ENCODE results near the gene MAN1C1.

The MAN1C1 gene

DNA sequence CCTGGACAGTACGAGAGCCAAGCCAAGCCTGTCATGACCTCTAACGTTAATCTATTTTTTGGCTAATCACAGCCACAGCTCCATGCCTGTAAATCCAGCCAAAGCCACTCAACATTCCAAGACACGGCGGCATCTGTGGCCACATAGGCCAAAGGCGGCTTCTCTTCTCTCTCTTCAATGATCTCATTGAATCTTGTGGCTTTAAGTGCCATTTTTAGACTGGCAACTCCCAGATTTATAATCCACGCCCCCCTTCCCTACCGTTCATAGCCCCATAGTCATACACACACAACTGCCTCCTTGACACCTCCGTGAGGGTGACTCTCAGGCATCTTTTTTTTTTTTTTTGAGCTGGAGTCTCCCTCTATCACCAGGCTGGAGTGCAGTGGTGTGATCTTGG lies 177.7 kb downstream of the MAN1C1 start:
- no peak overlapping the region for H3K27ac ChIP-seq (ENCODE audit: low read depth, low read length)

GRCh38 chr1:25795211-25795610 lies 178.6 kb downstream of the MAN1C1 start:
- Histone ChIP-seq H2AFZ (ENCODE audit: low read depth, low read length, severe bottlenecking) (no peak overlapping the region), H3K27me3 (ENCODE audit: low read length) (no peaks in the 10 kb centered on the region), H4K20me1 (ENCODE audit: low read depth, low read length) (no peaks in the 10 kb centered on the region), H3K9me2 (replicated peaks; ENCODE audit: insufficient read depth, low read length) (no peaks in the 10 kb centered on the region), H3F3A (ENCODE audit: insufficient read depth) (no peaks in the 10 kb centered on the region), H3K27ac (ENCODE audit: low read depth, low read length) (no peak overlapping the region), H3K4me3 (ENCODE audit: insufficient read depth, low read length, poor library complexity, severe bottlenecking) (no peak overlapping the region), H3K79me2 (ENCODE audit: insufficient read depth, low read length) (no peaks in the 10 kb centered on the region), H3K9ac (ENCODE audit: low read length) (no peak overlapping the region), H3K9me3 (ENCODE audit: insufficient read depth, low read length) (no peaks in the 10 kb centered on the region), H3K4me2 (ENCODE audit: low read depth, low read length, poor library complexity, severe bottlenecking) (no peak overlapping the region), H3K36me3 (ENCODE audit: low read length) (no peaks in the 10 kb centered on the region)
- TF ChIP-seq, protein P1, sequence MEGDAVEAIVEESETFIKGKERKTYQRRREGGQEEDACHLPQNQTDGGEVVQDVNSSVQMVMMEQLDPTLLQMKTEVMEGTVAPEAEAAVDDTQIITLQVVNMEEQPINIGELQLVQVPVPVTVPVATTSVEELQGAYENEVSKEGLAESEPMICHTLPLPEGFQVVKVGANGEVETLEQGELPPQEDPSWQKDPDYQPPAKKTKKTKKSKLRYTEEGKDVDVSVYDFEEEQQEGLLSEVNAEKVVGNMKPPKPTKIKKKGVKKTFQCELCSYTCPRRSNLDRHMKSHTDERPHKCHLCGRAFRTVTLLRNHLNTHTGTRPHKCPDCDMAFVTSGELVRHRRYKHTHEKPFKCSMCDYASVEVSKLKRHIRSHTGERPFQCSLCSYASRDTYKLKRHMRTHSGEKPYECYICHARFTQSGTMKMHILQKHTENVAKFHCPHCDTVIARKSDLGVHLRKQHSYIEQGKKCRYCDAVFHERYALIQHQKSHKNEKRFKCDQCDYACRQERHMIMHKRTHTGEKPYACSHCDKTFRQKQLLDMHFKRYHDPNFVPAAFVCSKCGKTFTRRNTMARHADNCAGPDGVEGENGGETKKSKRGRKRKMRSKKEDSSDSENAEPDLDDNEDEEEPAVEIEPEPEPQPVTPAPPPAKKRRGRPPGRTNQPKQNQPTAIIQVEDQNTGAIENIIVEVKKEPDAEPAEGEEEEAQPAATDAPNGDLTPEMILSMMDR (IDR thresholded peaks at IDR 0.05; ENCODE audit: insufficient read depth, low read length, poor library complexity, severe bottlenecking), result no peak
- TF ChIP-seq EZH2phosphoT487 (conservative IDR thresholded peaks at IDR 0.05; ENCODE audit: low read length), result no peak

More for the DNA sequence above, 177.7 kb downstream of the MAN1C1 start:
- Histone ChIP-seq H3K9me2 (replicated peaks; ENCODE audit: insufficient read depth, low read length) (no peaks in the 10 kb centered on the region), H3K4me3 (ENCODE audit: insufficient read depth, low read length, poor library complexity, severe bottlenecking) (no peak overlapping the region), H3K27me3 (ENCODE audit: low read length) (no peaks in the 10 kb centered on the region), H4K20me1 (ENCODE audit: low read depth, low read length) (no peaks in the 10 kb centered on the region), H2AFZ (ENCODE audit: low read depth, low read length, severe bottlenecking) (no peak overlapping the region), H3K9me3 (ENCODE audit: insufficient read depth, low read length) (no peaks in the 10 kb centered on the region), H3K36me3 (ENCODE audit: low read length) (no peaks in the 10 kb centered on the region), H3F3A (ENCODE audit: insufficient read depth) (no peaks in the 10 kb centered on the region), H3K9ac (ENCODE audit: low read length) (no peak overlapping the region), H3K79me2 (ENCODE audit: insufficient read depth, low read length) (no peaks in the 10 kb centered on the region), H3K4me2 (ENCODE audit: low read depth, low read length, poor library complexity, severe bottlenecking) (no peak overlapping the region)
- TF ChIP-seq, protein P1 (IDR thresholded peaks at IDR 0.05; ENCODE audit: insufficient read depth, low read length, poor library complexity, severe bottlenecking), result no peak
- TF ChIP-seq EZH2phosphoT487 (conservative IDR thresholded peaks at IDR 0.05; ENCODE audit: low read length), result no peak

GRCh38 chr1:25795946-25796810 lies 179.6 kb downstream of the MAN1C1 start:
- Histone ChIP-seq H3K79me2 (ENCODE audit: insufficient read depth, low read length) (no peaks in the 10 kb centered on the region), H3K27me3 (ENCODE audit: low read length) (no peaks in the 10 kb centered on the region), H3K9ac (ENCODE audit: low read length) (no peak overlapping the region), H3K4me3 (ENCODE audit: insufficient read depth, low read length, poor library complexity, severe bottlenecking) (no peak overlapping the region), H3K36me3 (ENCODE audit: low read length) (no peaks in the 10 kb centered on the region), H3K9me2 (replicated peaks; ENCODE audit: insufficient read depth, low read length) (no peaks in the 10 kb centered on the region), H3K27ac (ENCODE audit: low read depth, low read length) (no peak overlapping the region), H4K20me1 (ENCODE audit: low read depth, low read length) (no peaks in the 10 kb centered on the region), H2AFZ (ENCODE audit: low read depth, low read length, severe bottlenecking) (no peak overlapping the region), H3K9me3 (ENCODE audit: insufficient read depth, low read length) (no peaks in the 10 kb centered on the region), H3F3A (ENCODE audit: insufficient read depth) (no peaks in the 10 kb centered on the region), H3K4me2 (ENCODE audit: low read depth, low read length, poor library complexity, severe bottlenecking) (no peak overlapping the region)
- TF ChIP-seq, protein P1 (IDR thresholded peaks at IDR 0.05; ENCODE audit: insufficient read depth, low read length, poor library complexity, severe bottlenecking), result no peak
- TF ChIP-seq EZH2phosphoT487 (conservative IDR thresholded peaks at IDR 0.05; ENCODE audit: low read length), result no peak
